ENCODE data around the gene PDE8A. TPM values are rescaled to one million over a fixed set of nuclear protein-coding genes. Genes with fewer than 3 reads are reported as not detected.
"Not testable (repeated sequence)": the region's sequence is repeated elsewhere in the genome, so short reads cannot be mapped to it uniquely, and the experiment has no call there.

Gene PDE8A
- total RNA-seq, 1 experiment from 2014 or later: 32.0 TPM

- Histone ChIP-seq H3K4me3 (ENCODE audit: low read depth, low read length) (peak overlapping the region; percentile 20), H3K4me1 (0 out of 2 replicates have a peak, but pooled peaks cover 4% of the 10 kb centered on the region), H3K36me3 (ENCODE audit: control insufficient read depth, insufficient read depth, low read length) (no peaks in the 10 kb centered on the region), H3K9me3 (peaks cover 8% of the 10 kb centered on the region), H3K27me3 (replicated peaks; ENCODE audit: control insufficient read depth, insufficient read depth, low read length) (no peaks in the 10 kb centered on the region)
- peak; percentile 39 to 51 for DNase-seq
- peaks cover 11% of the 10 kb centered on the region for H3K4me1 Mint-ChIP-seq (ENCODE audit: low read depth, unreplicated experiment)
- H3K4me3 Mint-ChIP-seq (ENCODE audit: unreplicated experiment): peak overlapping the region; percentile 40
- peaks cover 33% of the 10 kb centered on the region for H3K9me3 Mint-ChIP-seq (ENCODE audit: unreplicated experiment)
- BruUV-seq (replicated peaks): no TSS peak
- ChIA-PET CTCF (interaction anchor here (0.5 to 0.9 kb wide), 2 partner anchors 9 to 212 kb away, joined by 3 read pairs; partner anchors contain the start of gene AKAP13), POLR2A (no interaction called here)
- intact Hi-C loops (cut with micrococcal nuclease; ENCODE audit: unreplicated experiment): loop anchor here (2.0 kb wide), 1 partner anchor 14 kb away; no protein-coding TSS in a partner anchor
- H3K27ac Mint-ChIP-seq (ENCODE audit: unreplicated experiment): no peak overlapping the region
- TF ChIP-seq CTCF (IDR thresholded peaks at IDR 0.05; ENCODE audit: insufficient read depth in 1 of 2, low read depth in 1 of 2, low read length in 1 of 2, severe bottlenecking in 1 of 2, unreplicated experiment in 1 of 2): peak; percentile 16 to 40
- H3K36me3 Mint-ChIP-seq (ENCODE audit: insufficient read depth, unreplicated experiment): peaks cover 16% of the 10 kb centered on the region
- no peaks in the 10 kb centered on the region for H3K27me3 Mint-ChIP-seq (ENCODE audit: insufficient read depth, unreplicated experiment)
Measured at GRCh38 chr15:85168642-85169173, 187.1 kb downstream of the PDE8A start.

- CTCF ChIA-PET: no interaction called here
- intact Hi-C loops (cut with micrococcal nuclease; ENCODE audit: unreplicated experiment): no loop called here
Measured at GRCh38 chr15:85171736-85172135, 190.1 kb downstream of the PDE8A start.

GRCh38 chr15:85172846-85173490 is 191.3 kb downstream of the PDE8A start:
- no peaks in the 10 kb centered on the region for H3K4me1 Mint-ChIP-seq (ENCODE audit: low read depth, unreplicated experiment)
- no peaks in the 10 kb centered on the region for H3K27me3 ChIP-seq (replicated peaks; ENCODE audit: control insufficient read depth, insufficient read depth, low read length)
- no peaks in the 10 kb centered on the region for H3K27me3 Mint-ChIP-seq (ENCODE audit: insufficient read depth, unreplicated experiment)
- peaks cover 33% of the 10 kb centered on the region for H3K9me3 Mint-ChIP-seq (ENCODE audit: unreplicated experiment)
- peaks cover 4% of the 10 kb centered on the region; the same call in 1 of the 2 replicates for H3K9me3 ChIP-seq
- H3K4me3 ChIP-seq (ENCODE audit: low read depth, low read length): no peak overlapping the region
- no TSS peak for BruUV-seq (replicated peaks)
- no peak overlapping the region for H3K27ac Mint-ChIP-seq (ENCODE audit: unreplicated experiment)
- TF ChIP-seq CTCF (IDR thresholded peaks at IDR 0.05; ENCODE audit: insufficient read depth in 1 of 2, low read depth in 1 of 2, low read length in 1 of 2, severe bottlenecking in 1 of 2, unreplicated experiment in 1 of 2): no peak
- H3K36me3 Mint-ChIP-seq (ENCODE audit: insufficient read depth, unreplicated experiment): peaks cover 6% of the 10 kb centered on the region
- no peak overlapping the region for H3K4me3 Mint-ChIP-seq (ENCODE audit: unreplicated experiment)
- intact Hi-C loops (cut with micrococcal nuclease; ENCODE audit: unreplicated experiment): no loop called here
- CTCF ChIA-PET: no interaction called here
- H3K4me1 ChIP-seq: no peaks in the 10 kb centered on the region
- H3K36me3 ChIP-seq (ENCODE audit: control insufficient read depth, insufficient read depth, low read length): no peaks in the 10 kb centered on the region
- DNase-seq: no peak
- POLR2A ChIA-PET: no interaction called here

More at GRCh38 chr15:85171736-85172135, 190.1 kb downstream of the PDE8A start:
- Histone ChIP-seq H3K27me3 (replicated peaks; ENCODE audit: control insufficient read depth, insufficient read depth, low read length) (no peaks in the 10 kb centered on the region), H3K9me3 (peaks cover 4% of the 10 kb centered on the region; the same call in 1 of the 2 replicates), H3K36me3 (ENCODE audit: control insufficient read depth, insufficient read depth, low read length) (no peaks in the 10 kb centered on the region), H3K4me1 (no peaks in the 10 kb centered on the region), H3K4me3 (ENCODE audit: low read depth, low read length) (no peak overlapping the region)
- no peak for DNase-seq
- BruUV-seq (replicated peaks): no TSS peak
- no peak for TF ChIP-seq CTCF (IDR thresholded peaks at IDR 0.05; ENCODE audit: insufficient read depth in 1 of 2, low read depth in 1 of 2, low read length in 1 of 2, severe bottlenecking in 1 of 2, unreplicated experiment in 1 of 2)
- H3K27me3 Mint-ChIP-seq (ENCODE audit: insufficient read depth, unreplicated experiment): no peaks in the 10 kb centered on the region
- H3K36me3 Mint-ChIP-seq (ENCODE audit: insufficient read depth, unreplicated experiment): peaks cover 6% of the 10 kb centered on the region
- H3K27ac Mint-ChIP-seq (ENCODE audit: unreplicated experiment): no peak overlapping the region
- peaks cover 33% of the 10 kb centered on the region for H3K9me3 Mint-ChIP-seq (ENCODE audit: unreplicated experiment)
- H3K4me1 Mint-ChIP-seq (ENCODE audit: low read depth, unreplicated experiment): no peaks in the 10 kb centered on the region
- POLR2A ChIA-PET: no interaction called here
- H3K4me3 Mint-ChIP-seq (ENCODE audit: unreplicated experiment): no peak overlapping the region

- H3K4me1 ChIP-seq; H3K4me1 Mint-ChIP-seq (ENCODE audit: low read depth, unreplicated experiment); H3K4me3 Mint-ChIP-seq (ENCODE audit: unreplicated experiment); H3K9me3 ChIP-seq; BruUV-seq (replicated peaks); intact Hi-C loops (cut with micrococcal nuclease; ENCODE audit: unreplicated experiment); DNase-seq; H3K36me3 ChIP-seq (ENCODE audit: control insufficient read depth, insufficient read depth, low read length); H3K27ac Mint-ChIP-seq (ENCODE audit: unreplicated experiment); H3K27me3 ChIP-seq (replicated peaks; ENCODE audit: control insufficient read depth, insufficient read depth, low read length); CTCF ChIA-PET; POLR2A ChIA-PET; H3K27me3 Mint-ChIP-seq (ENCODE audit: insufficient read depth, unreplicated experiment); H3K4me3 ChIP-seq (ENCODE audit: low read depth, low read length); H3K36me3 Mint-ChIP-seq (ENCODE audit: insufficient read depth, unreplicated experiment): not testable (repeated sequence)
- peaks cover 33% of the 10 kb centered on the region for H3K9me3 Mint-ChIP-seq (ENCODE audit: unreplicated experiment)
Measured at GRCh38 chr15:85173630-85174029, 192.0 kb downstream of the PDE8A start.
